T-helper 2 cell treated with Interferon-gamma antibody and Interleukin-4, amounts not matched to agents 100 ng/mL and 5 ng/mL, for 36 hours (primary cell): ENCODE results near the gene MARF1. TPM values are rescaled to one million over a fixed set of nuclear protein-coding genes. Genes with fewer than 3 reads are reported as not detected.
"Not testable (repeated sequence)": the region's sequence is repeated elsewhere in the genome, so short reads cannot be mapped to it uniquely, and the experiment has no call there.

Experiments
- intact Hi-C: fragments of 100-400 bp; cut with micrococcal nuclease; formaldehyde crosslinking; loops from one replicate; pipeline ENCODE4 v1.15.1; 2023
- total RNA-seq: library from RNA; stranded (reverse); gene quantifications from 2 replicates; pipeline ENCODE4 v1.2.3, GENCODE V29; 2022

MARF1 gene
- total RNA-seq, 1 donor from 2014 or later = 63.0 TPM

GRCh38 chr16:15575293-15576049 lies 67.5 kb downstream of the MARF1 start:
- intact Hi-C loops = no loop called here

DNA sequence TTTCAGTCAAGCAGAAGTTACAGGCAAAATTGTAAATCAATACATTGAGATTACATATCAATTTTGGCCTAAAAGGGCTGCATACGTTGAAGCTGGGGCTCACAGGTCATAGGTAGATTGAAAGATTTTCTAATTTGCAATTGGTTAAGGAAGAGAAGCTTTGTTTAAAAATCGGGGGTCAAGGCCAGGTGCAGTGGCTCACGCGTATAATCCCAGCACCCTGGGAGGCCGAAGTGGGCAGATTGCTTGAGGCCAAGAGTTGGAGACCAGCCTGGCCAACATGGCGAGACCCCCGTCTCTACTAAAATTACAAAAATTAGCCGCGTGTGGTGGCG lies 68.4 kb downstream of the MARF1 start:
- intact Hi-C loops = no loop called here

GRCh38 chr16:15573896-15574613 lies 68.9 kb downstream of the MARF1 start:
- intact Hi-C loops = not testable (repeated sequence)

GRCh38 chr16:15573274-15573895 lies 69.6 kb downstream of the MARF1 start:
- intact Hi-C loops = no loop called here

DNA sequence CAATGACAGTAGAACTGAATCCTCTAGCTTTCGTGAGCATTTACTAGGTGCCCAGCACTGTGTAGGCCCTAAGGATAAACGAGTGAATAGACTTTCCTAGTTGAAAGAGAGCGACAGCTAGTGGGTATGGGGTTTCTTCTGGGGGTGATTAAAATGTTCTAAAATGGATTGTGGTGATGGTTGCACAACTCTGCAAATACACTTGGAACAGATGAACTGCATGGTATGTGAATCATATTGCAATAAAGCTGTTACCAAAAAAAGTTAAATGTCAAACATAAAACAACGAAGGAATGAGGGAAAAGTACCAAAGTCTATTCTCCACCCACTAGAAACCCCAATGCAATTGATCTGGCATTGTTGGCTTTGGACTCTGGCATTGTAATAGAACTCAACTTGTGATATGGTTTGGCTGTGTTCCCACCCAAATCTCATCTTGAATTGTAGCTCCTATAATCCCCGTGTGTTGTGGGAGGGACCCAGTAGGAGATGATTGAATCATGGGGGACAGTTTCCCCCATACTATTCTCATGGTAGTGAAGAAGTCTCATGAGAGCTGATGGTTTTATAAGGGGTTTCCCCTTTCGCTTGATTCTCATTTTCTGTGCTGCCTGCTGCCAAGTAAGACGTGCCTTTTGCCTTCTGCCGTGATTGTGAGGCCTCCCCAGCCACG lies 70.5 kb downstream of the MARF1 start:
- intact Hi-C loops = no loop called here

GRCh38 chr16:15571557-15571956 lies 71.4 kb downstream of the MARF1 start:
- intact Hi-C loops = no loop called here

DNA sequence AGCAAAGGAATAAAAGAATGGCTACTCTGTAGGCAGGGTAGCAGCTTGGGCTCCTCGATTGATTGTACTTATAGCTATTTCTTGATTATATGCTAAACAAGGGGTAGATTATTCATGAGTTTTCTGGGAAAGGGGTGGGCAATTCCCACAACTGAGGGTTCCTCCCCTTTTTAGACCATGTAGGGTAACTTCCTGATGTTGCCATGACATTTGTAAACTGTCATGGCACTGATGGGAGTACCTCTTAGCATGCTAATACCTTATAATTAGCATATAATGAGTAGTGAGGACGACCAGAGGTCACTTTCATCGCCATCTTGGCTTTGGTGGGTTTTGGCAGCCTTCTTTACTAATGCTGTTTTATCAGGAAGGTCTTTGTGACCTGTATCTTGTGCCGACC lies 72.3 kb downstream of the MARF1 start:
- intact Hi-C loops = not testable (repeated sequence)

- intact Hi-C loops = no loop called here
Measured at GRCh38 chr16:15567823-15568222, 75.1 kb downstream of the MARF1 start.

DNA sequence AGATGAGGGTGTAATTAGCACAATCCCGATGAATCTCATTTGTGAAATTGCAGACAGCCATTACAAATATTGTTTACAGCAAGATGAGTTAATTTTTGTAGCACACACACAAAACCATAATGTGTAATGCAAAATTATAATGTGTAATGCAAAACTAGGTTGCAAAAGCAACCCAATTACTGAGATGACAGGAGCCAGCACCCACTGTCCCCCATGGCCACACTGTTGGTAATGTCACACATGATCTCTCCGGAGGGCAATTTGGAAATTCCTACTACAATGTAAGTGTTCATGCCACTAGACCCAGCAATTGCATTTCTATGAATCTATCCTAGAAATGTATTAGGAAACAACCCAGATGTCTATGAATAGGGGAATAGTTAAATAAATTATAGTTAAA lies 76.9 kb downstream of the MARF1 start:
- intact Hi-C loops = no loop called here

DNA sequence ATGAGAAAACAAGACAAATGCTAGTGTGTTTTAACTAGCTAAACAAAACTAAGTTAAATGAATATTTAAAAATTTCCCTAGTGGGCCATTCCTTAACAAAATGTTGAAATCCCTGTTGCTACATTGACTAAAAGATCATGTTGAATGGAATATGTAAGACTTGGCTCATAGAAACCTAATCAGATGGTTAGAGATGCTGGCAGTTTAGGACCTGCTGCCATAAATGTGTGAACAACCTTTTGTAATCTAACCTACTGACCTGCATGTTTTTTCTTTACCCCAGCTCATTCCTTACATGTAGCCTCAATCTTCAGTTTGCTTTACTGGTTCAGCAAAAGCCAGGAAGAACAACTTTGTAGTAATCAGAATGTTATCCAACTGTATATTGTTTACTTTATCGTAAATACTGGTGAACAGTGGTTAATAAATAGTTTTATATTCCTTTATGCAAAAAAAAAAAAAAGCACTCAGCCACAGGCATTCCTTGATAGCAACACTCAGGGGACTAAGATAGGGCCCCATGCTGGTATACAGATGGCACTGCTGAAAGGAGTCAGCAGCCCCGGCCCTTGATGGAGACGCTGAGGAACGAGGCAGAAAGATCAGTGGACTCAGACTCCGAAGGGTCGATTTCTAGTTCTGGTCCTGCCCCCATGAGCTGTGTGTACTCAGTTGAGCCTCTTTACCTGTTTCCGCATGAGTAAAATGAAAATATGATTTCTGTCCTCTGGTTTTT lies 78.2 kb downstream of the MARF1 start:
- intact Hi-C loops = no loop called here

- intact Hi-C loops = no loop called here
Measured at GRCh38 chr16:15559176-15559575, 83.8 kb downstream of the MARF1 start.

DNA sequence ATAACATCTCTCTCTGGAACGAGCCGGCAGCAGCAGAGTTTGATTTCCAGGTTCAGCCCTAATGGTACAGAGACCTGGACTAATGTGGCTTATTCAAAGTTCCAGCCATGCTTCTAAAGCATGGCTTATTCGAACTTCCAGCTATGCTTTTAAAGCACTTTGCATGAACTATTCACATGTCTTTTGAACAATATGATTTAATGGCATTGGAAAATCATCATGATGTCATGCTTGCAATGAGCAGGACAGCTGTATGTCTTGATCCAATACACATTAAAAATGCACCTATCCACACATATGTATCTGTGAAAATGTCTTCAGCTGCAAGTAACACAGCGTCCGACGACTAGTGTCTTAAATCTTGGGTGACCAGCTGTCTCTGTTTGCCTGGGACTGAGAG lies 85.7 kb downstream of the MARF1 start:
- intact Hi-C loops = no loop called here

DNA sequence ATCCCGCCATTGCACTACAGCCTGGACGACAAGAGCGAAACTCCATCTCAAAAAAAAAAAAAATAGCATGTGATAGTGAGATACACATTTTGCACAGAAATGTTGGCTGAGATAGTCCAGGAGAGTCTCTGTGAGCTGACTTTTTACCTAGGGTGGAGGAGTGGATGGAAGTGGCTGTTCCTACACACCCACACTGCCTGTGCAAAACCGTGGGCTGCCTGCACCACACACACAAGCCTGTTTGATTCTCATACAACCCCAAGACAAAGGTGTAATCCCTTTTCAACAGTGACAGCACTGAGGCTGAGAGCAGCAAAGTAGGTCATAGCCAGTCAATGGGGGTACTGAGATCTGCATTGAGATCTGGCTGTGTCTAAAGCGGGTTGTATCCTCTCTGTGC lies 86.8 kb downstream of the MARF1 start:
- intact Hi-C loops = no loop called here

DNA sequence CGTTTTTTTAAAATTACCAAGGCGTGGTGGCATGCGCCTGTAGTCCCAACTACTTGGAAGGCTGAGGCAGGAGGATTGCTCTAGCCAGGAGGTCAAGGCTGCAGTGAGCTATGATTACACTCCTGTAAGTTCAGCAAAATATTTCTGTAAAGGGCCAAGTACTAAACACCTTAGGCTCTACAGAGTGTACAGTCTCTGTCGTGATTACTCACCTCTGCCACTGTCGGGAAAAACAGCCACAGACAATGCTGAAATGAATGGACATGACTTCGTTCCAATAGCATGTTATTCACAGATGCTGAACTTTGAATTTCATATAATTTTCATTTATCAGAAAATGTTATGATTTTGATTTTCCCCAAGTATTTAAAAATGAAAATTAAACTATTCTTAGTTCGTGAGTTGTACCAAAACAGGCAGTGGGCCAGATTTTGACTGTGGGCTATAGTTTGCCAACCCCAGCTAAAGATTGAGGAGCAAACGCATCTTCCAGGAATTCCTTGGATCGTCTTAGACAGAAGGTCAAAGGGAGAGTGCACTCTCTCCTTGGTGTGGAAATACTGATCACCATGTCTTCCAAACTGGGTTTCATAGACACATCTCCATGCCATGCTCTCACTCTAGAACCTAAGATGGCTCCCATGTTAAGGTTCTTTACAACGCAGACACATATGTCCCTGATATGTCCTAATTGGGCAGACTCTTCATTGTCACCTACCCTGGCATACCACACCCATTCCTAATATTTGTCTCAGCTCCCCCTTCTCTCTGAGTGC lies 89.5 kb downstream of the MARF1 start:
- intact Hi-C loops = no loop called here

DNA sequence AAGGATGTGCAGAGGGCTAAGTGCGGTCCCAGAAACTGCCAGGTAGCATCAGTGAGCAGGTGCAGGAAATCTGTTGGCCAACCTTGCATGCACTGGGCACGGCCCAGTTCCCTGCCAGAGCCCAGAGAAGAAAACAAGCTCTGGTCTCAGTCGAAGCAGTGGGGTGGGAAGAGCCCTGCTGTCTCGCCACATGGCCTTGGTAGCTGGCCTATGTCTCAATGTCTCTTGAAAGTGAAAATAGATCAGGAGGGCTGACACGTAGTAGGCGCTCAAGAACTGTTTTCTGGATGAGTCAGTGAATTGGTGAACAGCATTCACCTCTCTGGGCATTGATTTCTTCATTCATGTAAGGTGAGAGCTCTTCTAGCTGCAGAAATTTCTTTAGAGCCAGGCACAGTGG lies 90.4 kb downstream of the MARF1 start:
- intact Hi-C loops = no loop called here

GRCh38 chr16:15548482-15548891 lies 94.5 kb downstream of the MARF1 start:
- intact Hi-C loops = no loop called here

- intact Hi-C loops = no loop called here
Measured at GRCh38 chr16:15547768-15548096, 95.2 kb downstream of the MARF1 start.

DNA sequence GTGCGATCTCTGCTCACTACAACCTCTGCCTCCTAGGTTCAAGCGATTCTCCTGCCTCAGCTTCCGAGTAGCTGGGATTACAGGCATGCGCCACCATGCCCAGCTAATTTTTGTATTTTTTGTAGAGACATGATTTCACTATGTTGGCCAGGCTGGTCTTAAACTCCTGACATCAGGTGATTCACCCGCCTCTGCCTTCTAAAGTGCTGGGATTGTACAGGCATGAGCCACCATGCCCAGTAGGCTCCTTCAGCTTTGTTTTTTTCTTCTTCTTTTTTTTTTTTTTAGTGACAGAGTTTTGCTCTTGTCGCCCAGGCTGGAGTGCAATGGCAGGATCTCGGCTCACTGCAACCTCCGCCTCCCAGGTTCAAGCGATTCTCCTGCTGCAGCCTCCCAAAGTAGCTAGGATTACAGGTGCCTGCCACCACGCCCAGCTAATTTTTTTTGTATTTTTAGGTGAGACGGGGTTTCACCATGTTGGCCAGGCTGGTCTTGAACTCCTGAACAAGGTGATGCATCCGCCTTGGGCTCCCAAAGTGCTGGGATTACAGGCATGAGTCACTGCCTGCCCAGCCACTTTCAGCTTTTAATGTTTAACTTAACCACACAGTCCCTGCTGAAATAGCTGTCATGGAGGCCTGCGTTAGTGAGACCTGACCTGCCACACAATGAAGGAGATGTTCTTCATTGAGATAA lies 95.7 kb downstream of the MARF1 start:
- intact Hi-C loops = not testable (repeated sequence)

- intact Hi-C loops = no loop called here
Measured at GRCh38 chr16:15545544-15545943, 97.4 kb downstream of the MARF1 start.

DNA sequence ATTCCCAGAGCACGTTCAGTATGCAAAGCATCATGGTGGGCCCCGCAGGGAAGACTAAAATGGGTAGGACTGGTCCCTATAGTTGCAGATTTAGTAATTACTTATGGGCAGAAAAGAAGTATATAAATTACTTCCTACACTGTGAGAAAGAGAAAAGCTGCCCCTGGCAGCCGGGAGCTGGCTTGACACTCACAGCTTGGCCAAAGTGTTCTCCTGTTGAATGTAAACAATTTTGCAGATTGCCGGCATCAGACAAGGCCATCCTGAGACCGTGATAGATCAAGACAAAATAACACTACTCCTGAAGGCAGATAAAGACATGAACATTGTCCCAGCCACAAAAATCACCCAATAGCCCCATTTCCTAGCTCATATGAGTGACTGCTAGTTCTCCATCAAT lies 98.5 kb downstream of the MARF1 start:
- intact Hi-C loops = no loop called here
